Measurements from ENCODE around the gene LRRC45. TPM values are rescaled to one million over a fixed set of nuclear protein-coding genes. Genes with fewer than 3 reads are reported as not detected.
A peak's percentile ranks its signal among the peaks of the same experiment; 100 is the strongest.

The LRRC45 gene
- total RNA-seq, 2 donors from 2014 or later, result 22.2 to 24.1 TPM

DNA sequence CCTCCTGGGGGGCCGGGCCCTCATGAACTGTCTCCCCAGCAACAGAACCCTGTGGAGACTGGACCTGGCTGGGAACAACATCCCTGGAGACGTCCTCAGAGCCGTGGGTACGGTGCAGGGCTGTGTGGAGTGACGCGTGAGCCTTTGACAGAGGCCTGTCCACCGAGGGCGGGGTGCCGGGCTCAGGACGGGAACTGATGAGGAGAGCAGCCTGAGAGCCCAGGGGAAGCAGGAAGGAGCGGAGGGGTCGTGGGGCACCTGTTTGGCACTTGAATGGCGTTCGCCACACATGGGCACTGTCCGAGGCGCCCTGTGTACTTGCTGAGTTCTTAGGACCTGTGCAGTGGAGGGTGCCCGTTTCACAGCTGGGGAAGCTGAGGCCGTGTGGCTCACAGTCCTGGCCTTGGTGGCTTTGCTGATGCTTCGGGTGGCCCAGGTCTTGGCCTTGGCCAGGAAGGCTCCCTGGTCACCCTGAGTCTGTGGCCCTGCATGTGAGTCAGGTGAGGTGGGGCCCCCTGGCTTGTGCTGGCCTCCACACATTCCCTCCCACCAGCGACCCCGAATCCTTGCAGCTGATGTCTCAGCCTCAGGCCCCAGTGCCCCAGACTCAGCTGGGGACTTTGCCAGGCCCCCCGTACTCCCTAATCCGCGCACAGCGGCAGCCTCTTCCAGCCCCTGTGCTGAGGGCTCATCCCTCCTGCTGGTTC is 2.4 kb downstream of the LRRC45 start:
- Histone ChIP-seq H3K27me3 (replicated peaks; ENCODE audit: insufficient read depth) (no peaks in the 10 kb centered on the region), H3K4me3 (no peak overlapping the region), H3K9me3 (no peaks in the 10 kb centered on the region), H3K36me3 (no peaks in the 10 kb centered on the region), H3K27ac (no peak overlapping the region), H3K4me1 (replicated peaks) (peaks cover 25% of the 10 kb centered on the region)
- intact Hi-C loops (cut with DNase I), result no loop called here
- 93% methylated on average over 24 of the region's 25 CpGs for WGBS
- DNase-seq (ENCODE audit: low spot score), result no peak
- TF ChIP-seq, protein P1, sequence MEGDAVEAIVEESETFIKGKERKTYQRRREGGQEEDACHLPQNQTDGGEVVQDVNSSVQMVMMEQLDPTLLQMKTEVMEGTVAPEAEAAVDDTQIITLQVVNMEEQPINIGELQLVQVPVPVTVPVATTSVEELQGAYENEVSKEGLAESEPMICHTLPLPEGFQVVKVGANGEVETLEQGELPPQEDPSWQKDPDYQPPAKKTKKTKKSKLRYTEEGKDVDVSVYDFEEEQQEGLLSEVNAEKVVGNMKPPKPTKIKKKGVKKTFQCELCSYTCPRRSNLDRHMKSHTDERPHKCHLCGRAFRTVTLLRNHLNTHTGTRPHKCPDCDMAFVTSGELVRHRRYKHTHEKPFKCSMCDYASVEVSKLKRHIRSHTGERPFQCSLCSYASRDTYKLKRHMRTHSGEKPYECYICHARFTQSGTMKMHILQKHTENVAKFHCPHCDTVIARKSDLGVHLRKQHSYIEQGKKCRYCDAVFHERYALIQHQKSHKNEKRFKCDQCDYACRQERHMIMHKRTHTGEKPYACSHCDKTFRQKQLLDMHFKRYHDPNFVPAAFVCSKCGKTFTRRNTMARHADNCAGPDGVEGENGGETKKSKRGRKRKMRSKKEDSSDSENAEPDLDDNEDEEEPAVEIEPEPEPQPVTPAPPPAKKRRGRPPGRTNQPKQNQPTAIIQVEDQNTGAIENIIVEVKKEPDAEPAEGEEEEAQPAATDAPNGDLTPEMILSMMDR (IDR thresholded peaks at IDR 0.05), result no peak
- TF ChIP-seq POLR2A (IDR thresholded peaks at IDR 0.05) (no peak), POLR2AphosphoS5 (IDR thresholded peaks at IDR 0.05) (no peak)

DNA sequence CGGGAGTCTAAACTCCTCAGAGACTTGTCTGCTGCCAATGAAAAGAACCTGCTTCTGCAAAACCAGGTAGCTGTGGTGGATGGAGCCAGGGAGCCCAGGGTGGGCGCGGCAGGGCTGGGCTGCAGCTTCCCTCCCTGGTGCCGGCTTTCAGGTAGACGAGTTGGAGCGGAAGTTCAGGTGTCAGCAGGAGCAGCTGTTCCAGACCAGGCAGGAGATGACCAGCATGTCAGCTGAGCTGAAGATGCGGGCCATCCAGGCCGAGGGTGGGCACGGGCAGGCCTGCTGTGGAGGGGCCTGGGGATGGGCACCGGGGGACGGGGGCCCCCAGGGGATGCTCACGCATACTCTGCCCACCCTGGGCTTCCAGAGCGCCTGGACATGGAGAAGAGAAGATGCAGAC is 5.1 kb downstream of the LRRC45 start:
- H3K27me3 ChIP-seq (replicated peaks; ENCODE audit: insufficient read depth), result no peaks in the 10 kb centered on the region
- 97% methylated on average over 12 of the region's 13 CpGs for WGBS
- H3K4me3 ChIP-seq, result no peak overlapping the region
- DNase-seq (ENCODE audit: low spot score), result no peak
- no peak overlapping the region for H3K27ac ChIP-seq
- TF ChIP-seq, protein P1 (IDR thresholded peaks at IDR 0.05), result no peak
- no peak for TF ChIP-seq POLR2AphosphoS5 (IDR thresholded peaks at IDR 0.05)
- TF ChIP-seq POLR2A (IDR thresholded peaks at IDR 0.05), result no peak
- no peaks in the 10 kb centered on the region for H3K36me3 ChIP-seq
- peaks cover 20% of the 10 kb centered on the region for H3K4me1 ChIP-seq (replicated peaks)
- no peaks in the 10 kb centered on the region for H3K9me3 ChIP-seq
- intact Hi-C loops (cut with DNase I), result no loop called here

DNA sequence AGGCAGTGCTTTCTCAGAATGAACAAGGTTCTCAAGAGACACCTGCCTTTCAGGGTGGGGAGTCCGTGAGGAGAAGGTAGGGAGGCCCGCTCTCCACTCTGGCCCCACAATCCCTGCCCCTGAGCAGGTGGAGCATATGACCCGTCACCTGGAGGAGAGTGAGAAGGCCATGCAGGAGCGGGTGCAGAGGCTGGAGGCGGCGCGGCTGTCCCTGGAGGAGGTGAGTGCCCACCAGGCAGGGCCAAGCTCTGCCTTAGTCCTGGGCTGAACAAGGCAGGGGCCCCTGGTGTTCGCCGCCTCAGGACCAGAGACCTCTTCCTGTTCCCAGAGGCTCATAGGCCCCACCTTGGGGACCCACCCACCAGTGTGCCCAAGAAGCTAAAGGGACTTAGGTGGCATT is 5.9 kb downstream of the LRRC45 start:
- H3K27ac ChIP-seq, result peak overlapping the region in 1 of 2 donors; percentile 87
- DNase-seq (ENCODE audit: low spot score), result no peak
- H3K9me3 ChIP-seq, result no peaks in the 10 kb centered on the region
- TF ChIP-seq POLR2A (IDR thresholded peaks at IDR 0.05), result no peak
- no peak for TF ChIP-seq POLR2AphosphoS5 (IDR thresholded peaks at IDR 0.05)
- TF ChIP-seq, protein P1 (IDR thresholded peaks at IDR 0.05), result no peak
- peaks cover 16% of the 10 kb centered on the region for H3K4me1 ChIP-seq (replicated peaks)
- WGBS, result 100% methylated on average over 3 of the region's 9 CpGs
- no peaks in the 10 kb centered on the region for H3K27me3 ChIP-seq (replicated peaks; ENCODE audit: insufficient read depth)
- no peak overlapping the region for H3K4me3 ChIP-seq
- no peaks in the 10 kb centered on the region for H3K36me3 ChIP-seq
- intact Hi-C loops (cut with DNase I), result no loop called here

DNA sequence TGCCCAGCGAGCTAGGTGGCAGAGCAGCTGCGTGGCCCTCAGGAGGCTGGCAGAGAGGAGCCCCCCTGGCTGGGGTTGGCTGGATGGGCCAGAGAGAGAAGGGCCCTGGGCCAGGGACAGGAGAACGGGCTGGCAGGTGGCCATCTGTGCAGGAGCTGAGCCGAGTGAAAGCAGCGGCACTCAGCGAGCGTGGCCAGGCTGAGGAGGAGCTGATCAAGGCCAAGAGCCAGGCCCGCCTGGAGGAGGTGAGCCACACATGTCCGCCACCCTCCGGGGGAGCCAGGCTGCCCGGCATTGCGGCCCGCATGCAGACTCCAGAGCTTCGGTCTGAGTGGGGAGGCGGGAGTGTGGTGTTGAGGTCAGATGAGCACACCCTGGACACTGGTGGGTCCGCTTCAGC is 6.3 kb downstream of the LRRC45 start:
- Histone ChIP-seq H3K36me3 (no peaks in the 10 kb centered on the region), H3K4me3 (no peak overlapping the region), H3K9me3 (no peaks in the 10 kb centered on the region), H3K27me3 (replicated peaks; ENCODE audit: insufficient read depth) (no peaks in the 10 kb centered on the region), H3K27ac (peak overlapping the region in 1 of 2 donors; percentile 87), H3K4me1 (replicated peaks) (peaks cover 12% of the 10 kb centered on the region)
- WGBS, result 74% methylated on average over 16 of the region's 16 CpGs
- no peak for DNase-seq (ENCODE audit: low spot score)
- TF ChIP-seq POLR2A (IDR thresholded peaks at IDR 0.05) (no peak), POLR2AphosphoS5 (IDR thresholded peaks at IDR 0.05) (no peak)
- TF ChIP-seq, protein P1 (IDR thresholded peaks at IDR 0.05), result no peak
- intact Hi-C loops (cut with DNase I), result no loop called here

DNA sequence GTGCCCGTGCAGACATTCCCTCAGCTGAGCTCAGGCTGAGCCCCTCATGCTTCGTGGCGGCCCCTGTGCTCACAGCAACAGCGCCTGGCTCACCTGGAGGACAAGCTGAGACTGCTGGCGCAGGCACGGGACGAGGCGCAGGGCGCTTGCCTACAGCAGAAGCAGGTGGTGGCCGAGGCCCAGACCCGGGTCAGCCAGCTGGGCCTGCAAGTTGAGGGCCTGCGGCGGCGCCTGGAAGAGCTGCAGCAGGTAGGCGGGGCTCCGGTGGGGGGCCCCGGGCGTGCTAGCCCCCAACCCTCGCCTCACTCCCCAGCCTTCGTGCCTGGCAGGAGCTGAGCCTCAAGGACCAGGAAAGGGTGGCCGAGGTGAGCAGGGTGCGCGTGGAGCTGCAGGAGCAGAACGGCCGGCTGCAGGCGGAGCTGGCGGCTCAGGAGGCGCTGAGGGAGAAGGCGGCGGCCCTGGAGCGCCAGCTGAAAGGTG is 6.9 kb downstream of the LRRC45 start:
- peaks cover 12% of the 10 kb centered on the region for H3K4me1 ChIP-seq (replicated peaks)
- H3K27ac ChIP-seq, result peak overlapping the region; percentile 87 to 88
- WGBS, result 61% methylated on average over 31 of the region's 31 CpGs

More for the DNA sequence above, 6.9 kb downstream of the LRRC45 start:
- DNase-seq (ENCODE audit: low spot score), result no peak
- no peaks in the 10 kb centered on the region for H3K9me3 ChIP-seq
- no peaks in the 10 kb centered on the region for H3K36me3 ChIP-seq
- no peaks in the 10 kb centered on the region for H3K27me3 ChIP-seq (replicated peaks; ENCODE audit: insufficient read depth)
- H3K4me3 ChIP-seq, result peak overlapping the region in 1 of 2 donors; percentile 40
- no peak for TF ChIP-seq POLR2AphosphoS5 (IDR thresholded peaks at IDR 0.05)
- no peak for TF ChIP-seq POLR2A (IDR thresholded peaks at IDR 0.05)
- TF ChIP-seq, protein P1 (IDR thresholded peaks at IDR 0.05), result no peak
- intact Hi-C loops (cut with DNase I), result loop anchor here (2.0 kb wide), 1 partner anchor 125 kb away; no protein-coding TSS in a partner anchor

All from prostate gland (tissue), 2 donors.